ENCODE data around the gene MYO5B.
"Not testable (repeated sequence)": the region's sequence is repeated elsewhere in the genome, so short reads cannot be mapped to it uniquely, and the experiment has no call there.

MYO5B gene

DNA sequence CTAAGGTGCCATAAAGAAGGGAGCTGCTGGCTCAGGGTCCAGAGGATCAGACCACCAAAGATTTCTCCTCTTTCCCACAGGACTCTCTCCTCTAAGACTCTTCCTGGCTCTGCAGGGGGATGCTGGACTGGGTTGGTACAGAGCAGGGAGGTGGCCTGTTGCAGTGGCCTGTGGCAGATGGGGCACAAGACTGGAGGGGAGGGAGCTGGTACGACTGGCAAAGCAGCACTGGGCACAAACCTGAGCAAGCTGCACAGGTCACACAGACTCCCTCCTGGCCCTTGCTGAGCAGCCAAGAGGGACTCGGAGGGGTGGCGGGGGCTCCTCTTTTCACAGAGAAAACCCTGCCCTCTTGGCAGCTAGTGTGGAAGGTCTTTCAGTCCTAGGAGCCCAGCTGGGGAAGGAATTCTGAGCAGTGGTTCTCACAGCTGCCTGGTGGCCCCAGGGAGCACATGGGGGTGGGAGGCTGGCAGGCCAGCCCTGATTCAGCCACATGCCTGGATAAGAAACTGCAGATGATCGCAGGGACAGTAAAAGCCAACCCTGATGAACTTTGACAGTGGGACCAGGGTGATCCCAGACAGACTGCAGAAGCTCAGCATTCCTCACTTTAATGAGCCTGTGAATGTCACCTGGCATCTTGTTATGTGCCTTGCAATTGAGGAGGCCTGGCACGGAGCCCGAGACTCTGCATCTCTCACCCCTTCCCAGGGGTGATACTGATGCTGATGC lies 349.2 kb downstream of the MYO5B start:
- H3K9ac ChIP-seq (ENCODE audit: low read length): no peak overlapping the region
- H3K27ac ChIP-seq (ENCODE audit: low read depth, low read length): no peak overlapping the region
- no peaks in the 10 kb centered on the region for H3K36me3 ChIP-seq (ENCODE audit: control insufficient read depth, insufficient read depth, low read length)
- H3K27me3 ChIP-seq (ENCODE audit: control insufficient read depth, insufficient read depth, low read length): no peaks in the 10 kb centered on the region
- H3K4me3 ChIP-seq (ENCODE audit: low read depth, low read length): no peak overlapping the region
- peaks cover 31% of the 10 kb centered on the region for H3K4me1 ChIP-seq (ENCODE audit: control insufficient read depth, insufficient read depth, low read length)
- H3K9me3 ChIP-seq (ENCODE audit: control insufficient read depth, insufficient read depth, low read depth, low read length): no peaks in the 10 kb centered on the region

GRCh38 chr18:49844903-49845302 lies 350.0 kb downstream of the MYO5B start:
- H3K27ac ChIP-seq (ENCODE audit: low read depth, low read length): no peak overlapping the region

DNA sequence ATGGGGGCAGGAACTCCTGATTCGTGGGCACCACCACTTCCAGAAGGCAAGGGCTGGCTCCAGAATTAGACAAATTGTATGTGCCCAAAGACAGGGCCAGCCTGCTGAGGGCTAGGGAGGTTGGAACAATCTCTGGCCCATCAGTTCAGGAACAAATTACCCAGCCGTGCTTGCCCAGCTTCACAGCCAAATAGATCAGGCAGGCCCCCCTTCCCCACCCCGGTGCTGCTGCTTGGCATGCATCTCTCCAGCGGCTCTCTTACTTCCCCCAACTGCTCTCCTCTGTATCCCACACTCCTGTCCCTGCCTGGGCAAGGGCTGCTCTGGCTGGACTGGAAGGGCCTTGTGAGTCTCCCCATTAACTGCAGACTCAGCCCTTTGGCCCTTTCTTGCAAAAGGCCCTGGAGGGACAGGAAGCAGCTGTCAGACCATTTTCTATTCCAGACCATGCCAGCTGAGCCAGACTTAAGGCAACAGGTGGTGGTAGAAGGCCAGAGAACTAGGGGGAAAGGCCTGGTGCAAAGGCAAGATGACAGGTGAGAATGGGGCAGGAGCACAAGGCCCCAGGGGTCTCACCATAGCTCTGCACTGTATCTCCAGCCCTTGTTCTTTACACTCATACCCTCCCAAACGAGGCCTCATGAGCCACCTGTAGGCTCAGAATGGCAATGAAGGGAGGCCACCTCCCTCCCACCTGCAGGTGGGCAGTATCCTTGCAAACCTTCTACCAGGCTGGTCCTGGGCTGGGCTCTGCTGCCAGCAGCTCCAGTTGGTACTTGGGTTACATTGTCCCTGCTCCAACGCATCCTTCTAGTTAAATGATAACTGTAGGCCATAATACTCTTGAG lies 350.9 kb downstream of the MYO5B start:
- H3K9me3 ChIP-seq (ENCODE audit: control insufficient read depth, insufficient read depth, low read depth, low read length): no peaks in the 10 kb centered on the region
- no peak overlapping the region for H3K9ac ChIP-seq (ENCODE audit: low read length)
- H3K27me3 ChIP-seq (ENCODE audit: control insufficient read depth, insufficient read depth, low read length): no peaks in the 10 kb centered on the region
- no peaks in the 10 kb centered on the region for H3K36me3 ChIP-seq (ENCODE audit: control insufficient read depth, insufficient read depth, low read length)
- no peak overlapping the region for H3K4me3 ChIP-seq (ENCODE audit: low read depth, low read length)
- no peak overlapping the region for H3K27ac ChIP-seq (ENCODE audit: low read depth, low read length)
- peaks cover 17% of the 10 kb centered on the region for H3K4me1 ChIP-seq (ENCODE audit: control insufficient read depth, insufficient read depth, low read length)

More at GRCh38 chr18:49844903-49845302, 350.0 kb downstream of the MYO5B start:
- H3K36me3 ChIP-seq (ENCODE audit: control insufficient read depth, insufficient read depth, low read length): no peaks in the 10 kb centered on the region
- H3K4me1 ChIP-seq (ENCODE audit: control insufficient read depth, insufficient read depth, low read length): peaks cover 26% of the 10 kb centered on the region
- H3K9me3 ChIP-seq (ENCODE audit: control insufficient read depth, insufficient read depth, low read depth, low read length): no peaks in the 10 kb centered on the region
- no peak overlapping the region for H3K4me3 ChIP-seq (ENCODE audit: low read depth, low read length)
- H3K9ac ChIP-seq (ENCODE audit: low read length): no peak overlapping the region
- no peaks in the 10 kb centered on the region for H3K27me3 ChIP-seq (ENCODE audit: control insufficient read depth, insufficient read depth, low read length)

GRCh38 chr18:49843131-49843530 lies 351.8 kb downstream of the MYO5B start:
- Histone ChIP-seq H3K27ac (ENCODE audit: low read depth, low read length) (no peak overlapping the region), H3K4me3 (ENCODE audit: low read depth, low read length) (no peak overlapping the region), H3K27me3 (ENCODE audit: control insufficient read depth, insufficient read depth, low read length) (no peaks in the 10 kb centered on the region), H3K9me3 (ENCODE audit: control insufficient read depth, insufficient read depth, low read depth, low read length) (no peaks in the 10 kb centered on the region), H3K4me1 (ENCODE audit: control insufficient read depth, insufficient read depth, low read length) (peaks cover 17% of the 10 kb centered on the region), H3K36me3 (ENCODE audit: control insufficient read depth, insufficient read depth, low read length) (no peaks in the 10 kb centered on the region), H3K9ac (ENCODE audit: low read length) (no peak overlapping the region)

DNA sequence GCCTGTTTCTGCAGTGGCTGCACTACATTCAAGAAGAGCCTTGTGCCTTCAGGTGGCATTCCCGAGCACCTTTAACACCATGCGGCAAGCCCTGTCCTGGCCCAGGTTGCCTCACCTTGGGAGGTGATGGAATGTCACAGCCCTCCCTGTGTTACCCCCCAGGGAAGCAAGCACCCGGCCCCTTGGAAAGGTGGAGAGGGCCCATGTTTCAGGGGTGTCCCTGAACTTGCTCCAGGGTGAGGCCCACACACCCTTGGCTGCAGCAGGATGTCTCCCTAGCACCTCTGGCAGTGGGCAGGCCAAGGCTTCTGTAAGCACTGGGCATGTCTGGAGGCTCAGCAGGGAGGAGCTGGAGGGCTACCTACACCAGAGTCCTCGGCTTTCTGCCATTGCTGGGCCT lies 352.3 kb downstream of the MYO5B start:
- no peaks in the 10 kb centered on the region for H3K27me3 ChIP-seq (ENCODE audit: control insufficient read depth, insufficient read depth, low read length)
- H3K27ac ChIP-seq (ENCODE audit: low read depth, low read length): no peak overlapping the region
- no peak overlapping the region for H3K4me3 ChIP-seq (ENCODE audit: low read depth, low read length)
- no peaks in the 10 kb centered on the region for H3K36me3 ChIP-seq (ENCODE audit: control insufficient read depth, insufficient read depth, low read length)
- H3K9ac ChIP-seq (ENCODE audit: low read length): no peak overlapping the region
- H3K4me1 ChIP-seq (ENCODE audit: control insufficient read depth, insufficient read depth, low read length): peaks cover 17% of the 10 kb centered on the region
- no peaks in the 10 kb centered on the region for H3K9me3 ChIP-seq (ENCODE audit: control insufficient read depth, insufficient read depth, low read depth, low read length)

GRCh38 chr18:49841236-49842217 lies 353.4 kb downstream of the MYO5B start:
- H3K4me3 ChIP-seq (ENCODE audit: low read depth, low read length): no peak overlapping the region
- no peaks in the 10 kb centered on the region for H3K36me3 ChIP-seq (ENCODE audit: control insufficient read depth, insufficient read depth, low read length)
- H3K27me3 ChIP-seq (ENCODE audit: control insufficient read depth, insufficient read depth, low read length): no peaks in the 10 kb centered on the region
- H3K27ac ChIP-seq (ENCODE audit: low read depth, low read length): no peak overlapping the region
- no peak overlapping the region for H3K9ac ChIP-seq (ENCODE audit: low read length)
- no peaks in the 10 kb centered on the region for H3K9me3 ChIP-seq (ENCODE audit: control insufficient read depth, insufficient read depth, low read depth, low read length)
- H3K4me1 ChIP-seq (ENCODE audit: control insufficient read depth, insufficient read depth, low read length): peaks cover 14% of the 10 kb centered on the region

GRCh38 chr18:49839012-49839411 lies 355.9 kb downstream of the MYO5B start:
- H3K9ac ChIP-seq (ENCODE audit: low read length): no peak overlapping the region
- no peak overlapping the region for H3K27ac ChIP-seq (ENCODE audit: low read depth, low read length)
- H3K4me1 ChIP-seq (ENCODE audit: control insufficient read depth, insufficient read depth, low read length): no peaks in the 10 kb centered on the region
- H3K36me3 ChIP-seq (ENCODE audit: control insufficient read depth, insufficient read depth, low read length): no peaks in the 10 kb centered on the region
- H3K4me3 ChIP-seq (ENCODE audit: low read depth, low read length): no peak overlapping the region
- no peaks in the 10 kb centered on the region for H3K9me3 ChIP-seq (ENCODE audit: control insufficient read depth, insufficient read depth, low read depth, low read length)
- no peaks in the 10 kb centered on the region for H3K27me3 ChIP-seq (ENCODE audit: control insufficient read depth, insufficient read depth, low read length)

- no peaks in the 10 kb centered on the region for H3K9me3 ChIP-seq (ENCODE audit: control insufficient read depth, insufficient read depth, low read depth, low read length)
- no peaks in the 10 kb centered on the region for H3K4me1 ChIP-seq (ENCODE audit: control insufficient read depth, insufficient read depth, low read length)
- no peaks in the 10 kb centered on the region for H3K36me3 ChIP-seq (ENCODE audit: control insufficient read depth, insufficient read depth, low read length)
- no peaks in the 10 kb centered on the region for H3K27me3 ChIP-seq (ENCODE audit: control insufficient read depth, insufficient read depth, low read length)
- H3K27ac ChIP-seq (ENCODE audit: low read depth, low read length): no peak overlapping the region
- H3K9ac ChIP-seq (ENCODE audit: low read length): no peak overlapping the region
- H3K4me3 ChIP-seq (ENCODE audit: low read depth, low read length): no peak overlapping the region
Measured at GRCh38 chr18:49838381-49838780, 356.6 kb downstream of the MYO5B start.

DNA sequence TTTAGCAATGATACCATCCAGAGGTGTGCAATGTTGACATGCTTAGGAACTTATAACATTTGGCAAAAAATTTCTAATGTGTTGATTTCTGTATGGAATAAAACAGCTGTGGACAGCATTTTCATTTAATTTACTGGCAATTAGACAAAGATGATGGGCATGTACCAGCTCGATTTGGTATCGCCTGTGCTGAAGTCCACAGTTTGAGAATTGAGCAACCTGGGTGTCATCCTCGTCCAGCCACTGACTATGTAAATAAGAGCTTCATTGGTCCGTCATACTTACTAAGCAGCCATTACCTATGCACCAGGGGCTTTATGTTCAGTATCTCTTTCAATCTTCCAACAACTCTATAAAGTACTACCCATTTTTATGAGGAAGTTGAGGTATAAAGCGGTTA lies 357.1 kb downstream of the MYO5B start:
- Histone ChIP-seq H3K27me3 (ENCODE audit: control insufficient read depth, insufficient read depth, low read length) (no peaks in the 10 kb centered on the region), H3K36me3 (ENCODE audit: control insufficient read depth, insufficient read depth, low read length) (no peaks in the 10 kb centered on the region), H3K9ac (ENCODE audit: low read length) (no peak overlapping the region), H3K9me3 (ENCODE audit: control insufficient read depth, insufficient read depth, low read depth, low read length) (no peaks in the 10 kb centered on the region), H3K27ac (ENCODE audit: low read depth, low read length) (no peak overlapping the region), H3K4me3 (ENCODE audit: low read depth, low read length) (no peak overlapping the region), H3K4me1 (ENCODE audit: control insufficient read depth, insufficient read depth, low read length) (no peaks in the 10 kb centered on the region)

- not testable (repeated sequence) for H3K4me3 ChIP-seq (ENCODE audit: low read depth, low read length); H3K27me3 ChIP-seq (ENCODE audit: control insufficient read depth, insufficient read depth, low read length); H3K27ac ChIP-seq (ENCODE audit: low read depth, low read length)
Measured at GRCh38 chr18:49837316-49837835, 357.6 kb downstream of the MYO5B start.

More at GRCh38 chr18:49837316-49837835, 357.6 kb downstream of the MYO5B start:
- H3K4me1 ChIP-seq (ENCODE audit: control insufficient read depth, insufficient read depth, low read length); H3K36me3 ChIP-seq (ENCODE audit: control insufficient read depth, insufficient read depth, low read length); H3K9ac ChIP-seq (ENCODE audit: low read length); H3K9me3 ChIP-seq (ENCODE audit: control insufficient read depth, insufficient read depth, low read depth, low read length): not testable (repeated sequence)

All from HUES6 (cell line).